Measurements from ENCODE around the gene FLII. TPM values are rescaled to one million over a fixed set of nuclear protein-coding genes. Genes with fewer than 3 reads are reported as not detected.

The FLII gene
- polyA plus RNA-seq, 1 experiment, result 192 TPM

- peak; percentile 77 for DNase-seq (ENCODE audit: low read depth, low spot score)
- ChIA-PET POLR2A (interaction anchor here (0.7 kb wide), 1 partner anchor 102 kb away, joined by 3 read pairs; no protein-coding TSS in a partner anchor), CTCF (no interaction called here)
- Histone ChIP-seq H3K4me3 (ENCODE audit: low read depth, low read length) (peak within 1 kb of the TSS; percentile 83), H3K9me3 (ENCODE audit: control insufficient read depth, insufficient read depth, low read length) (no peaks in the 10 kb centered on the region; the same call in 1 of the 2 replicates), H3K27me3 (ENCODE audit: control insufficient read depth, insufficient read depth, low read length) (no peaks in the 10 kb centered on the region), H3K27ac (ENCODE audit: low read depth, low read length) (peak within 1 kb of the TSS; percentile 75)
- no peak for TF ChIP-seq CTCF (IDR thresholded peaks at IDR 0.05; ENCODE audit: low read depth, low read length)
These were observed 2.0 kb upstream of the FLII start, which contains the start of gene MIEF2 for GRCh38 chr17:18260332-18261145. MIEF2 (plus strand) TSS chr17:18260662; CDS start chr17:18262721, 2,059 bp downstream.

DNA sequence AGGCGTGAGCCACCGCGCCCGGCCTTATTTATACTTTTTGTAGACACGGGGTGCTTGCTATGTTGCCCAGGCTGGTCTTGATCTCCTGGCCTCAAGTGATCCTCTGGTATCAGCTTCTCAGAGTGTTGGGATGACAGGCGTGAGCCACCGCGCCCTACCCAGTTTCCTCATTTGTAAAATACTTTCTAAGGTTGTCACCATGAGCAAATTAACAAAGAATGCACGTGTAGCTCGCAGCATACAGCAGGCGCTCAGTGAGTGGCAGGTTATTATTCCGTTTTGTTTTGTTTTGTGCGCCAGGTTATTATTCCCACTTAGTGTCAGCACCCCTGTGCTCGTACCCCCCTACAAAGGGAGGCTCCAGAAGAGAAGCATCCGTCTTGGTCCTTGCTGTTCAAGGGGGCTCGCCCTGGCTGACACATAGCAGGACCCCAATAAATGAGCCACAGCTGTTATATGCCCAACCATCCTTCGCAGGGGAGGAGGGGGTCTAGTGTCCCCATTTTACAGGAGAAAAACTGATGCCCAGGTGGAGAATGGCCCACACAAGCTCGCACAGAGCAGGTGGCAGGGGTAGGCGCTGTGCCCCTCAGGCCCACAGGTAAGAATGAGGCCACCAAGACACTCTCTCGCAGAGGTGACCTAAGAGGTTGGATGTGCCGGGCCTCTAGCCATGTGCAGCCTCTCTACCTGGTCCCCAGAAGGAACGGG lies 1.2 kb upstream of the FLII start:
- DNase-seq (ENCODE audit: low read depth, low spot score), result no peak
- Histone ChIP-seq H3K4me3 (ENCODE audit: low read depth, low read length) (peak overlapping the region; percentile 83), H3K27ac (ENCODE audit: low read depth, low read length) (peak overlapping the region; percentile 11), H3K9me3 (ENCODE audit: control insufficient read depth, insufficient read depth, low read length) (no peaks in the 10 kb centered on the region; the same call in 1 of the 2 replicates), H3K27me3 (ENCODE audit: control insufficient read depth, insufficient read depth, low read length) (no peaks in the 10 kb centered on the region)
- ChIA-PET CTCF (no interaction called here), POLR2A (no interaction called here)
- no peak for TF ChIP-seq CTCF (IDR thresholded peaks at IDR 0.05; ENCODE audit: low read depth, low read length)

GRCh38 chr17:18257982-18258355 lies 569 bp downstream of the FLII start:
- H3K4me3 ChIP-seq (ENCODE audit: low read depth, low read length), result peak overlapping the region; percentile 83
- ChIA-PET POLR2A (no interaction called here), CTCF (interaction anchor here (1.0 kb wide), 1 partner anchor 9 kb away, joined by 3 read pairs; no protein-coding TSS in a partner anchor)
- no peaks in the 10 kb centered on the region; the same call in 1 of the 2 replicates for H3K9me3 ChIP-seq (ENCODE audit: control insufficient read depth, insufficient read depth, low read length)
- TF ChIP-seq CTCF (IDR thresholded peaks at IDR 0.05; ENCODE audit: low read depth, low read length), result no peak
- peak overlapping the region; percentile 73 for H3K27ac ChIP-seq (ENCODE audit: low read depth, low read length)
- no peaks in the 10 kb centered on the region for H3K27me3 ChIP-seq (ENCODE audit: control insufficient read depth, insufficient read depth, low read length)
- no peak for DNase-seq (ENCODE audit: low read depth, low spot score)

DNA sequence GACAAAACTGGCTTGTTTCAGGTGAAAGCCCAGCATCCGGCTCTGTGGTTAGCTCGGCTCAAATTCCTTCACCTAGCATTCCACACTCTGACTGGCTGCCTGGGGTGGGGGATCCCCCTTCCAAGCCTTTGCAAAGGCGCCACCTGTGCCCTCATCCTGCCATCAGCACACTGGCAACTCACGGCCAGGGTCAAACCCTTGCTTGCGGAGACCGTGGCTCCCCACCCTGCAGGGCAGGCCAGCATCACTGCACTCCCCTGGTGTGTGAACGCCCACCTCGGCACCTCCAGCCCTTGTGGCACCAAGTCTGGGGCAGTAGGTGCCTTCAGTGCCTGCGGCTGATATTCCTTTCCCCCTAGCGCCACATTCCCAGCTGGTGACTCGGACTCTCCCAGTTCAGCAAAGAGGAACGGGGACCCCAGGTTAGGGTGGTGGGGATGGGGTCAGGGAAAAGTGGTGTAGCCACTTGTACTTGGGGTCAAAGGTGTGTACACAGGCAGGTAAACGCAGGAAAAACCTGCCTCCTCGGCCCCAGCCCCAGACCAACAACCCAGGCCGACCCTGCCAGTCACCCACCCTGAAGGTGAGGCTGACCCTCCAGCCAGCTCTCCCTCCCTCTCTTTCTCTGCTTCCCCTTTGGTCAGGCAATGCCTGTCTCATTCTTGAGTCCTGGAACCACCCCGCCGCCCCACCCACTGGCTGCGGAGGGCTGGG lies 1.1 kb downstream of the FLII start:
- no peaks in the 10 kb centered on the region for H3K27me3 ChIP-seq (ENCODE audit: control insufficient read depth, insufficient read depth, low read length)

More for the DNA sequence above, 1.1 kb downstream of the FLII start:
- DNase-seq (ENCODE audit: low read depth, low spot score), result no peak
- CTCF ChIA-PET, result interaction anchor here (1.0 kb wide), 1 partner anchor 9 kb away, joined by 3 read pairs; no protein-coding TSS in a partner anchor
- peak overlapping the region; percentile 73 for H3K27ac ChIP-seq (ENCODE audit: low read depth, low read length)
- peak overlapping the region; percentile 83 for H3K4me3 ChIP-seq (ENCODE audit: low read depth, low read length)
- no peak for TF ChIP-seq CTCF (IDR thresholded peaks at IDR 0.05; ENCODE audit: low read depth, low read length)
- no peaks in the 10 kb centered on the region; the same call in 1 of the 2 replicates for H3K9me3 ChIP-seq (ENCODE audit: control insufficient read depth, insufficient read depth, low read length)
- POLR2A ChIA-PET, result interaction anchor here (0.6 kb wide), 1 partner anchor 74 kb away, joined by 10 read pairs; no protein-coding TSS in a partner anchor

Measured in AG04450 (cell line).